Liver (tissue), 9 donors: ENCODE measurements around the gene DNAJC10. TPM values are rescaled to one million over a fixed set of nuclear protein-coding genes. Genes with fewer than 3 reads are reported as not detected.

Source experiments
- DNase-seq: peaks from one replicate; pipeline ENCODE4 v3.0.0-alpha.2; 2017; ENCODE audit warnings: low spot score
- H3K27ac ChIP-seq, 2 donors: one replicate each; pipeline ENCODE4 v1.7.0; 2013; ENCODE audit warnings: inconsistent platforms in 2 of 2, low read length in 2 of 2, control low read depth in 1 of 2, low read depth in 1 of 2, mild to moderate bottlenecking in 1 of 2
- H3K27me3 ChIP-seq, 4 donors: one replicate each; pipeline versions ENCODE4 v1.6.1 to v1.7.0; 2013; ENCODE audit warnings: low read length in 3 of 4, inconsistent platforms in 1 of 4, mild to moderate bottlenecking in 1 of 4, moderate library complexity in 1 of 4; ENCODE audit not compliant: control insufficient read depth in 4 of 4, insufficient read depth in 4 of 4
- H3K36me3 ChIP-seq, 4 donors: one replicate each; pipeline versions ENCODE4 v1.6.1 to v1.7.0; 2013; ENCODE audit warnings: low read length in 3 of 4, mild to moderate bottlenecking in 3 of 4, low read depth in 1 of 4, moderate library complexity in 1 of 4; ENCODE audit not compliant: control insufficient read depth in 4 of 4, insufficient read depth in 3 of 4
- H3K4me1 ChIP-seq, 4 donors: one replicate each; pipeline versions ENCODE4 v1.6.1 to v1.7.0; 2013; ENCODE audit warnings: low read length in 3 of 4, mild to moderate bottlenecking in 3 of 4, moderate library complexity in 1 of 4; ENCODE audit not compliant: control insufficient read depth in 4 of 4, insufficient read depth in 4 of 4
- H3K4me3 ChIP-seq, 3 donors: one replicate each; pipeline versions ENCODE4 v1.6.1 to v1.7.0; 2013; ENCODE audit warnings: low read length in 3 of 3, control low read depth in 1 of 3, low read depth in 1 of 3, mild to moderate bottlenecking in 1 of 3
- H3K9ac ChIP-seq, 2 donors: one replicate each; pipeline ENCODE4 v1.7.0; 2013; ENCODE audit warnings: low read length in 2 of 2, mild to moderate bottlenecking in 2 of 2, moderate library complexity in 2 of 2, control low read depth in 1 of 2, low read depth in 1 of 2
- H3K9me3 ChIP-seq, 4 donors: one replicate each; pipeline versions ENCODE4 v1.6.1 to v1.7.0; 2013; ENCODE audit warnings: low read length in 3 of 4; ENCODE audit not compliant: control insufficient read depth in 4 of 4
- EGR1 ChIP-seq, 2 donors: IDR thresholded peaks; 2 replicates each; pipeline ENCODE4 v1.6.1; 2016 to 2018; ENCODE audit warnings: antibody characterized with exemption in 2 of 2, low read depth in 2 of 2
- FOXA1 ChIP-seq: IDR thresholded peaks from 2 replicates; pipeline ENCODE4 v1.6.1; 2016; ENCODE audit warnings: antibody characterized with exemption
- GABPA ChIP-seq, 2 donors: IDR thresholded peaks in 1 of 2; conservative IDR thresholded peaks in 1 of 2; 2 replicates each; pipeline ENCODE4 v1.6.1; 2016; ENCODE audit warnings: antibody characterized with exemption in 2 of 2, mild to moderate bottlenecking in 1 of 2, moderate library complexity in 1 of 2
- HNF4G ChIP-seq: IDR thresholded peaks from 2 replicates; pipeline ENCODE4 v1.6.1; 2016; ENCODE audit warnings: antibody characterized with exemption
- JUND ChIP-seq, 2 donors: IDR thresholded peaks; 2 replicates each; pipeline ENCODE4 v1.6.1; 2016; ENCODE audit warnings: antibody characterized with exemption in 2 of 2
- MAX ChIP-seq: IDR thresholded peaks from 2 replicates; pipeline ENCODE4 v1.6.1; 2016; ENCODE audit warnings: antibody characterized with exemption
- NR2F2 ChIP-seq: IDR thresholded peaks from 2 replicates; pipeline ENCODE4 v1.6.1; 2016; ENCODE audit warnings: antibody characterized with exemption
- RXRA ChIP-seq, 2 donors: IDR thresholded peaks; 2 replicates each; pipeline ENCODE4 v1.6.1; 2017 to 2018; ENCODE audit warnings: antibody characterized with exemption in 2 of 2, mild to moderate bottlenecking in 1 of 2
- TAF1 ChIP-seq: conservative IDR thresholded peaks from 2 replicates; pipeline ENCODE4 v1.6.1; 2016; ENCODE audit warnings: antibody characterized with exemption, mild to moderate bottlenecking
- YY1 ChIP-seq: IDR thresholded peaks from 2 replicates; pipeline ENCODE4 v1.6.1; 2016; ENCODE audit warnings: antibody characterized with exemption, mild to moderate bottlenecking
- ZBTB33 ChIP-seq: IDR thresholded peaks from 2 replicates; pipeline ENCODE4 v1.6.1; 2016; ENCODE audit warnings: antibody characterized with exemption
- WGBS: extraction: QIAGEN DNeasy Blood & Tissue Kit; methylation state at CpG from one replicate; pipeline ENCODE4 v1.1.7; 2013; 5-methylcytosine and 5-hydroxymethylcytosine counted together
- polyA plus RNA-seq, 2 donors: library from polyadenylated mRNA; stranded (reverse) in 1 of 2; unstranded in 1 of 2; fragments of 200-250 nt in 1 of 2; fragments of >200 nt in 1 of 2; fragmentation: Nextera tagmentation in 1 of 2; extraction: Ambion mirVana in 1 of 2; gene quantifications; one replicate each; pipeline versions ENCODE4 v1.2.1 to v1.2.3, GENCODE V29; 2013 to 2015
- total RNA-seq, 2 donors: library from RNA; depleted of rRNA; stranded (reverse); fragments of >200 nt; gene quantifications; one replicate each; pipeline ENCODE4 v1.2.3, GENCODE V29; 2014
- TF ChIP-seq, protein P1 (sequence below): fragments of 150-350 bp; IDR thresholded peaks from 2 replicates; pipeline ENCODE4 v1.5.1; 2017; ENCODE audit warnings: improper control_type of control experiment, low read depth, low read length; ENCODE audit not compliant: missing input control
- TF ChIP-seq, protein P2 (sequence below): IDR thresholded peaks from 2 replicates; pipeline ENCODE4 v1.6.1; 2016; ENCODE audit warnings: antibody characterized with exemption, mild to moderate bottlenecking
- donor health status: healthy.
- donor health status: healthy.
- donor health status: healthy.
- donor health status: healthy.
- donor health status: healthy.

DNAJC10 gene
- total and polyA plus RNA-seq, 4 donors: 16.3 to 46.4 (median 21.2) TPM

DNA sequence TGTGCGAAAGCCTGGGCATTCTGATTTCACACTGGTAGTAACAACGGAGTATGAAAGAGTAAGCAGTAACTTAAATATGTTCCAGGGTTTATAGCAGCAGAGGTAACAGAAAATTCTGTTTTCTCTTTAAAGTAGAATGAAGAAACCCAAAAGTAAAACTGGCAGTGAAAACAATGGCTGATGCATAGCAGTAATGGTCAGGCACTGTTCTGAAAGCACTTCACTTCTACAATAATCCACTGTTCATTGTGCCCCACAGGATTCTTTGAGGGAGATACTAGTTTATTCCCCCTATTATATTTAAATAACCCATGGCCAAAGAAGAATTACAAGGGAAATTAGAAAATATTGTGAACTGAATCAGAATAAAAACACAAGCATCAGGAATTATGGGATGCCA lies 9.3 kb upstream of the DNAJC10 start:
- Histone ChIP-seq H3K27me3 (no peaks in the 10 kb centered on the region), H3K27ac (no peak overlapping the region), H3K4me3 (no peak overlapping the region), H3K9me3 (no peaks in the 10 kb centered on the region), H3K36me3 (no peaks in the 10 kb centered on the region), H3K4me1 (no peaks in the 10 kb centered on the region), H3K9ac (no peak overlapping the region)
- DNase-seq: no peak
- TF ChIP-seq JUND (IDR thresholded peaks at IDR 0.05): no peak
- TF ChIP-seq NR2F2: no peak
- no peak for TF ChIP-seq FOXA1
- TF ChIP-seq TAF1: no peak
- TF ChIP-seq GABPA (IDR thresholded peaks at IDR 0.05 in 1 of 2, conservative IDR thresholded peaks at IDR 0.05 in 1 of 2): no peak
- TF ChIP-seq, protein P1, sequence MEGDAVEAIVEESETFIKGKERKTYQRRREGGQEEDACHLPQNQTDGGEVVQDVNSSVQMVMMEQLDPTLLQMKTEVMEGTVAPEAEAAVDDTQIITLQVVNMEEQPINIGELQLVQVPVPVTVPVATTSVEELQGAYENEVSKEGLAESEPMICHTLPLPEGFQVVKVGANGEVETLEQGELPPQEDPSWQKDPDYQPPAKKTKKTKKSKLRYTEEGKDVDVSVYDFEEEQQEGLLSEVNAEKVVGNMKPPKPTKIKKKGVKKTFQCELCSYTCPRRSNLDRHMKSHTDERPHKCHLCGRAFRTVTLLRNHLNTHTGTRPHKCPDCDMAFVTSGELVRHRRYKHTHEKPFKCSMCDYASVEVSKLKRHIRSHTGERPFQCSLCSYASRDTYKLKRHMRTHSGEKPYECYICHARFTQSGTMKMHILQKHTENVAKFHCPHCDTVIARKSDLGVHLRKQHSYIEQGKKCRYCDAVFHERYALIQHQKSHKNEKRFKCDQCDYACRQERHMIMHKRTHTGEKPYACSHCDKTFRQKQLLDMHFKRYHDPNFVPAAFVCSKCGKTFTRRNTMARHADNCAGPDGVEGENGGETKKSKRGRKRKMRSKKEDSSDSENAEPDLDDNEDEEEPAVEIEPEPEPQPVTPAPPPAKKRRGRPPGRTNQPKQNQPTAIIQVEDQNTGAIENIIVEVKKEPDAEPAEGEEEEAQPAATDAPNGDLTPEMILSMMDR: no peak
- 93% methylated on average over 2 of the region's 2 CpGs for whole genome bisulfite sequencing

DNA sequence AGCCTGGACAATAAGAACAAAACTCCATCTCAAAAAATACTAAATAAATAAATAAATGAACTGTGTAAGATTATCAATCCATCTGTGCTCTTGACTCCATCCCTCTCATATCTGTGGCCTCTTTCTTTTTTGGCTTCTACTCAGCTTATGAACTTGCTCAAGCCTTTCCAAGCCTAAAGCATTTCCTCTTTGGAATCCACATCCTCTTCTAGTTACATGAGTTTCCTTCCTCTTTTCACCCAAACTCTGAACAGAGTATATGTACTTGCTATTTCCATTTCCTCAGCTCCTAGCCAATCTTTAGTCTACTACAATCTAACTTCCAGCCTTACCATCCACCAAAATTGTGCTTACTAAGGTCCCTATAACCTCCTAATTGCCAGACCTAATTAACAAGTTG lies 2.5 kb upstream of the DNAJC10 start:
- Histone ChIP-seq H3K27ac (no peak overlapping the region), H3K36me3 (no peaks in the 10 kb centered on the region), H3K27me3 (no peaks in the 10 kb centered on the region), H3K9me3 (no peaks in the 10 kb centered on the region), H3K4me3 (no peak overlapping the region), H3K4me1 (peaks cover 2 to 12% (median 4%) of the 10 kb centered on the region in 4 donors), H3K9ac (no peak overlapping the region)
- DNase-seq: no peak
- peak; percentile 37 for TF ChIP-seq MAX
- TF ChIP-seq HNF4G: no peak
- TF ChIP-seq EGR1 (IDR thresholded peaks at IDR 0.05; ENCODE audit: low read depth in 2 of 2): peak in 1 of 2 donors; percentile 53
- no peak for TF ChIP-seq JUND (IDR thresholded peaks at IDR 0.05)

GRCh38 chr2:182715121-182715891 lies 751 bp upstream of the DNAJC10 start:
- Histone ChIP-seq H3K27ac (peak overlapping the region; percentile 42 to 60), H3K9me3 (no peaks in the 10 kb centered on the region), H3K27me3 (no peaks in the 10 kb centered on the region), H3K4me3 (peak overlapping the region; percentile 85 to 91 (median 89)), H3K36me3 (peaks cover 0 to 5% (median 0%) of the 10 kb centered on the region in 4 donors), H3K4me1 (peaks cover 2 to 12% (median 4%) of the 10 kb centered on the region in 4 donors), H3K9ac (peak overlapping the region; percentile 30 to 81)
- TF ChIP-seq JUND (IDR thresholded peaks at IDR 0.05) (peak in 1 of 2 donors; percentile 4), ZBTB33 (no peak), MAX (peak; percentile 13), RXRA (IDR thresholded peaks at IDR 0.05) (no peak), YY1 (no peak), TAF1 (peak; percentile 35)
- TF ChIP-seq, protein P2, sequence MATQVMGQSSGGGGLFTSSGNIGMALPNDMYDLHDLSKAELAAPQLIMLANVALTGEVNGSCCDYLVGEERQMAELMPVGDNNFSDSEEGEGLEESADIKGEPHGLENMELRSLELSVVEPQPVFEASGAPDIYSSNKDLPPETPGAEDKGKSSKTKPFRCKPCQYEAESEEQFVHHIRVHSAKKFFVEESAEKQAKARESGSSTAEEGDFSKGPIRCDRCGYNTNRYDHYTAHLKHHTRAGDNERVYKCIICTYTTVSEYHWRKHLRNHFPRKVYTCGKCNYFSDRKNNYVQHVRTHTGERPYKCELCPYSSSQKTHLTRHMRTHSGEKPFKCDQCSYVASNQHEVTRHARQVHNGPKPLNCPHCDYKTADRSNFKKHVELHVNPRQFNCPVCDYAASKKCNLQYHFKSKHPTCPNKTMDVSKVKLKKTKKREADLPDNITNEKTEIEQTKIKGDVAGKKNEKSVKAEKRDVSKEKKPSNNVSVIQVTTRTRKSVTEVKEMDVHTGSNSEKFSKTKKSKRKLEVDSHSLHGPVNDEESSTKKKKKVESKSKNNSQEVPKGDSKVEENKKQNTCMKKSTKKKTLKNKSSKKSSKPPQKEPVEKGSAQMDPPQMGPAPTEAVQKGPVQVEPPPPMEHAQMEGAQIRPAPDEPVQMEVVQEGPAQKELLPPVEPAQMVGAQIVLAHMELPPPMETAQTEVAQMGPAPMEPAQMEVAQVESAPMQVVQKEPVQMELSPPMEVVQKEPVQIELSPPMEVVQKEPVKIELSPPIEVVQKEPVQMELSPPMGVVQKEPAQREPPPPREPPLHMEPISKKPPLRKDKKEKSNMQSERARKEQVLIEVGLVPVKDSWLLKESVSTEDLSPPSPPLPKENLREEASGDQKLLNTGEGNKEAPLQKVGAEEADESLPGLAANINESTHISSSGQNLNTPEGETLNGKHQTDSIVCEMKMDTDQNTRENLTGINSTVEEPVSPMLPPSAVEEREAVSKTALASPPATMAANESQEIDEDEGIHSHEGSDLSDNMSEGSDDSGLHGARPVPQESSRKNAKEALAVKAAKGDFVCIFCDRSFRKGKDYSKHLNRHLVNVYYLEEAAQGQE: peak; percentile 7
- DNase-seq: no peak
- WGBS: 2% methylated on average over 9 of the region's 9 CpGs
